GM19463 (cell line): ENCODE data around the gene ZNF831.

ENCODE experiments used
- ATAC-seq: cut with Tn5 transposase; IDR thresholded peaks from one replicate; pipeline ENCODE4 v1.9.1; 2021; ENCODE audit warnings: mild to moderate bottlenecking, moderate library complexity; ENCODE audit not compliant: unreplicated experiment

The ZNF831 gene

DNA sequence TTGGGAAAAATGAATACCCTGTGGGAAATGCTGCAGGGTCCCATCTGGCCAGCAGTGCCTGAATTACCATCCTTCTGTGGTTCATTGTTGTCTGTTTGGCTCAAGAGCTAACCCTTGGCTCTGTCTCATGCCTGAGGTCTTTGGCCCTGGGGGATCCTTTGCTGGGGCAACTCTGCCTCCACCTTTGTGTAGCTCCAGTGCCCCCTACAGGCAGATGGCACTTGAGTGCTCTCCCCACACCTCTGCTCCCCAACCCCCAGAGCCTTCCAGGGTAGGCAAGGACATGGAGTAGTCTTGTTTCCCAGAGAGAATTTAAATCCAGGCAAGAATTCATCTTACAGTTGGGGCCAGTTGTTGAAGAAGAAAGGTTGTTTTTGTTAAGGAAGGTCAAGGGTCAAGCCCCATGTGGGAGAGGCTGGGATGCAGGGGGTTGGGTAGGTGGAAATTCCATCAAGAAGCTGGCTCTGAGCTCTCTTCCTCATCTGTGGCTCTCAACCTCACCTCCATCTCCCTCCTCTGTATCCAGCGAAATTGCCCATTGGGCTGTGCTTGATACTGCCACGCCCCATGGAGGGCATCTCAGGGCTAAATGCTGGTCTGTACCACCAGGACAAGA, 44.2 kb downstream of the ZNF831 start:
- peak; percentile 44 for ATAC-seq

DNA sequence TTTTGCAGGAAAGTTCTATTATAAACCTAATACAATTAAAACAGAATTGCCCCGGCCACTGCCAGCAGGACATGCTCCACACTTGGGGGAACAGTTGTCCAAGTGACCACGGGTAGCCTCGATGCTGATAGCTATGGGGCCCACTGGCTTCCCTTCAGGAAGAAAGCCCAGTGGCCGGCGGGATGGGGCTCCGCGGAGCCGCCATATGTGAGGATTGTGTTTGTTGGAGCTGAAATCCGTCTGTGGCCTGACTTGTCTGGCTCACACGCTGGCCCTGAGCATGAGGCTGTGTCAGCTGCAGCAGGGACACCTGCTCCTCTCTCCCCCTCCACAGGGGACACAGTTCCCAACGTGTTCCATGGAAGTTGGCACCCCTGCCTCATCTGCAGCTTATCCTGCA, 46.6 kb downstream of the ZNF831 start:
- ATAC-seq = no peak

DNA sequence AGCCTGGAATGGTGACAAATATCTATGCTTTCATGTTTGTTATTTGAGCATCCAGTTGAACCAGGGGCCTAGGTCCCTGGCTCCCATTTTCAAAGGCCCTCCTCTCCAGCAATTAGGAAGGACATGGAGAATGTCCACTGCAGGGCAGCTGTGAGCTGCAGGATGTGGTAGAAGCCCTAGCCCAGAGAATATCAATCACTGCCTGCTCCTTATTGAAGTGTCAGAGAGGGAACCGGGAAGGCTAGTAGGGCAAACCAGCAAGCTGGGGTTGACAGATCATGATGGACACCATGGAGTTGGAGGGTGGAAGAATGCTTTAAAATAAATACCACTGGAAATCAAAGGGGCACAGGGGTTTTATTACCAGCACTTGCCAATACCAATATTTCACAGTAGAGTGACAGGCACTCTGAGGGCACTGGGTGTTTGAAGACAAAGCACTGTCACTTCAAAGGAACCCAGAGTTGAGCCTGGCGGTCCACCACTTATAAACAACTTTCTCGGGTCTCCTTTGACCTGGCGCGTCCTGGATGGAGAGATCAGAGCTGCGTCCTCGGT, 47.7 kb downstream of the ZNF831 start:
- ATAC-seq = no peak

- no peak for ATAC-seq
Observed at GRCh38 chr20:59214073-59214472, 50.5 kb downstream of the ZNF831 start.

DNA sequence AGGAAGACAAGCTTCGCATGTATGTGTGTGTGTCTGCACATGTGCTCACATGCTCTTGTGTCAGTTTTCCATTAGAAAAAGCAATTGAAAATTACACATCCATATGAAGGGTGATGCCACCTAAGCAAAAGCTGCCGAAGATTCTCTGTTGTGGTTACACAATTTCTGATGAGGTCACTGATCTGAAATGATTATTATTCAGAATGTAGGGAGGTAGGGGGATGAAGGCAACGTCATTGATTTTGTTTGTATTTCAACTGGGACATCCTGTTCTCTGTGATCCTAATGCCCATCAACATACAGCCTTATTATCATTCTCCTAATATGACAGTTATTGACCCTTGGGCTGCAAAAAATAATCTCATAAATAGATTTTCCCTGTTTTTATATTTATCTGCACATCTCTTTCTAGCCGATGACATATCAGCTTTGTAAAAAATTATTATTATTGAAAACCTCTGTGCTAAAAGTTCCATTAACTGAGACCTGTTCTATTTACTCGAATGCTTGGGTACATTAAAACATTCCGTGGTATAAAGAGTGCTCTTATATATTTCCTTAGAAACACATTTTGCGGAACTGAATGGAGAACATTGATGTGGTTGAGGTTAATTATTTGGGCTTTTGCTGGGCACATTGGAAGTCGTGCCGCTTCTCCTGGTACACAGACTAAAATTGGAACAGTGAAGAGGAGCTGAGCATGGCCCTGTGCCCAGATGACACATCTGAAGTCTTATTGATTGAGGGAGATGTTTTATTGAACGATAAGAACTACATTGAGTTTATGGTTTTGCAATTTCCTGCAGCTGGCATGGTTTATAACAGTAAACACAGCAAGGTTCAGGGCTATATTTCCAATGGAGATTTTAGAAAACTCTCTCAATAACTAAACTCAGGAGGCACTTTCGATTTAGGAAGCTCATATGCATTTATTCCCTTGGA, 51.3 kb downstream of the ZNF831 start:
- ATAC-seq = no peak

- no peak for ATAC-seq
Observed at GRCh38 chr20:59217173-59217572, 53.6 kb downstream of the ZNF831 start.

DNA sequence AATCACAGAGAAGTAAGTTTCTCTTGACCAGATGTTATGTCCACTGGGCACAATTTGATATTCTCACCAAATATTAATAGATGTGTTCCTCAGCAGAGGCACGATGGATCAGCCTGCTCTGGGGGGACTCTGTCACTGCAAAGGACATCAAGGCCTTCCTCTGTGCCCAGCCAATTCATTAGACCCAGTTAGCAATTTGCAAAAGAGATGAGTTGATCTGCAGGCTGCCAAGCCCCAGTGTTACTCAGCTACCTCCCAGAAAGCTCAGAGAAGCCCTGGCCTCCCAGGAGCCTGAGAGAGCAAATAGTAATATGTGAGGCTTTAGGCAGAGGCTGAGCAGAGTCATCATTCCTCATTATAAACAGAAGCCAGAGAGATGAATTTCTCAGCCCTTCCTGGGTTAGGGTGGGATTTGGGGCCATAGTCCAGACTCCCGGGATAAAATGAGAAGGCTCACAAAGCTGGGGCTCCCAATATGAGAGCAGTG, 54.2 kb downstream of the ZNF831 start:
- ATAC-seq = no peak

DNA sequence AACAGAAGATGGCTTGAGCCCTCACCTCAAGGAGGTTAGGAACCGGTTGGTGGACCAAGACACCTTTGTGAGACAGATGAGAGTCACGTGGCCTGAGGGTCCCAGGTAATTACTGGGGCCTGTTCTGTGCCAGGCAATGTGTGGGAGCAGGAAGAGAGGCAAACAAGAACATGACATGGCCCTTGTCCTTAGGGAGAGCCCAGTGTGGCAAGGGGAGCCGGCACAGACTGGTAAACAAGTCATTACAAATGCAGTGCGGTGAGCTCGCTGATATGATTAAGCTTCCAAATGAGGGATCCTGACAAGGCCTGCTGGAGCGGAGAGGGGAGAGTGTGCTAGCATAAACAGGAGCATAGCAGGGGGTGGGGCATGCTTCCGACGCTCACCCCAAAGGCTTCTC, 55.6 kb downstream of the ZNF831 start:
- no peak for ATAC-seq

DNA sequence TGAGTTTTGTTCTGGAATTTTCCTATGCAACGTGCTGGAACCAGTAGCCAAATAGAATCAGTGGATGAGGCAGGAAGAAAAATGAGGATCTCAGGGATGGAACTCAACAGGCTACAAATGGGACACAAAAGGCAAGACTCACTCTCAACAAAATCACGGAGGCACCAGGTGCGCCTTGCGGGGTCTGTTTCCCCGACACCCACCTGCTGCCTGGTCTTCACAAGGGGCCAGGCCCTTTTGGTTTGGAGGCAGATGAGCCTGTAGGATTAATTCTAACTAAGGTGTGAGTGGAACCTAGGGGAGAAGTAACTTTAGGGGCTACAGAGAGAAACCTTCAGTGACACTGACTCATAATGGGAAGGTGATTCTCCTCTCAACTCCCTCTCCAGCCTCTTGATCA, 56.5 kb downstream of the ZNF831 start:
- ATAC-seq = no peak

DNA sequence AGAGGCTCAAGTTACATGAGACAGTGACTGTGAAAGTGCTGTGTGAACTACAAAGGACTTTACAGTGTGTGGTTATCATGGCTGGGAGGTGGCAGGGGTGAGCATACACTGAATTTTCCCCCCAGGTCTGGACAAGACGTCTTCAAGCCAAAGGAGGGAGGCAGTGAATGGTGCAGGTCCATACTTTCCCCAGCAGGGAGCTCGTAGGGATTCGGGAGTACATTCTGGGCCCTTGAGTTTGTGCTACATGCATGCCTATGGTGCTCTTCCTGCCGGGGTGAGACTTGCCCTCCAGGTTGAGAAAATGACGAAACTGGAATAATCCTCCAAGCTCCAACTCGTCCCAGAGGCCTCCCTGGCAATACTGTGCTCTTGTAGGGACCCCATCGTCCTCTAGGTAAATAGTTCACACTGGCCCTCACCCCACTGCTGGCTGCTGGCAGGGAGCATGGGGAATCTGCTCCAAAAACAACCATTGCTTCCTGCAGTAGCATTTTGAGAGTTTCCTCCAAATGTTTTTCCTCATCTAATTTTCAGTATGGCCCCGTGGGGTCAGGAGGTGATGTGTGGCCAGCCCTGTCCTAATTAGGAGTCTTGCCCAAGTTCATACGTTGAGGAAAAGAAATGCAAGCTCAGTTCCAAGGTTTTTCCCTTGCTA, 57.6 kb downstream of the ZNF831 start:
- ATAC-seq = no peak

DNA sequence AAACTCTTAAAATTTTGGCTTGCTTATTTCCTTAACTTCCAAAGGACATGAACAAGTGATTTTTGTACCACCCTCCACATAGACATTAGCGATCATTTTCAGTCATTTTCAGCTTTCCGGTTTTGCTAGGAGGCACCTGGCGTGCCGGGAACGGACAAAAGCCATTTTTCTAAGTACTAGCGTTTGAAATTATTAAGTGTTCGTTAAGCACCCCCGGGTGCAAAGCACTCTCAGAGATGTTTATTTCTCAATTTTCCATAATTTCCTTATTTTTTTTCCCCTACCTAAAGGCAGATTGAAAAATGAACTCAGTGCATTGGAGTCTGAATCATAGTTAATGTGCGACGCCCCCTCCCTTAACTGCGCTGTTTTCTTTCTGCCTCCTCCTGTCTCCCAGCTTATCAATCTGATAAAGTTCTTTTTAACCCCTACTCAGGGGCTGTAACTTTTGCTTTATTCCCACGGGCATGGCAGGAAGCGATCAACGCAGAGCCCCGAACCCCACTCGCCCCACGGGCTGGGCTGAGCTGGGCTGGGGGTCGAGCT, 58.2 kb downstream of the ZNF831 start:
- ATAC-seq = no peak

DNA sequence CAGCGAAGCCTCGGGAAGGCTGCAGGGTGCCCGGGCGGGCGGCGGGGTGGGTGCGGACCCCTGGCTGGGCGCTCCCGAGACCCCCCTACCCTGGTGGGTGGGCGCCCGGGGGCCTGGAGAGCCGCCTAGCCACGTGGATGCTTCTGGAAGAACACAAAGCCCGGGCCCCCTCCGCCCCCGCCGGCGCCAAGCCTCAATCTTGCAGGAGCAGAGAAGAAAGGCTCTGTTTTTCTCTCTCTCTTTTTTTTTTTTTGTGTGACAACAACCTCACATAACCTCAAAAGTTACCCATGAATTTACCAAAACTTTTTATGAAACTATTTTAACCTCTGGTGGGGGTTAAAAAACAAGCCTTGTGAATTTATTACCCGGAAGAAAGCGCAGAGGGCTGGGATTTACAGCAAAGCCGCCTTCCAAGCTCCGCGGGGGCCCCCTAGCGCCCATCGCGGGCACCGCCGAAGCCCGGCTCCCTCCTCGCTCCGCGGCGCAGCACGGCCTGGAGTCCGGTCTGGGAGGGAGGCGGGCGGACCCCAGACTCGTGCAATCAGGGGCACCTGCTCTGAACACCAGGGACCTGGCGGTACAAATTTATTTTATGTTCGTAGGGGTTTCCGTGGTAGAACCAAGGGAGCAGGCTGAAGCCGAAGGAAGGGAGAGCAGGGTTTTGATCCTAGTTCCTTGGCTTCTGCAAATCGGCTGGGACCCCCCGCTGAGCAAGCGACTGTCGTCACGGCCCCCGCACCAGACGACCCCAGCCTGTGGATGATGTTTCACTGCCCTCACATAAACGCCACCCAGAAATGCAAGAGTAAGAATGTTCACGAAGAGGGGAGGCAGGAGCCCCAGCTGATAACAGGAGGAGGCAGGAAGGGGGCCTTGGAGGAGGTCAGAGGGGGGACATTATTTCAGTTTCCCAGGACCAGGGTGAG, 58.9 kb downstream of the ZNF831 start:
- ATAC-seq = peak; percentile 85

- no peak for ATAC-seq
Observed at GRCh38 chr20:59223182-59223601, 59.6 kb downstream of the ZNF831 start.

GRCh38 chr20:59223750-59224149, 60.1 kb downstream of the ZNF831 start:
- ATAC-seq = no peak

DNA sequence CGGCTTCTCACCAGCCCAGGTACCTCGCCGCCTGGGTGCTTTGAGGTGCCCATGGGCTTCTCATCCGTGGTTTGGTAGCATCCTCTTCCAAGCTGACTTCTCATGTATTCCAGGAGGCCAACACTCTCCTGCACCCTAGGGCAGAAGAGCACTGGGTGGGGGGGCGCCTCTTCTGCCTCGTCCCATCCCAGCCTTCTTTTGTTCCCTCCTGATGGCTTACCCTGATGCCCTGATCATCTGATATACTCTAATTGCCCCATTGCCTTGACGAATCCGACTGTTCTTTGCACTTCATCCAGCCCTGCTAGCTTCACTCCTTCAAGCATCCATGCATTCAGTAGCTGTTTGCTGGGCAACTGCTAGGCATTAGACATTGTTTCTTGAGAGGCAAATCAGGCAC, 60.6 kb downstream of the ZNF831 start:
- ATAC-seq = no peak

DNA sequence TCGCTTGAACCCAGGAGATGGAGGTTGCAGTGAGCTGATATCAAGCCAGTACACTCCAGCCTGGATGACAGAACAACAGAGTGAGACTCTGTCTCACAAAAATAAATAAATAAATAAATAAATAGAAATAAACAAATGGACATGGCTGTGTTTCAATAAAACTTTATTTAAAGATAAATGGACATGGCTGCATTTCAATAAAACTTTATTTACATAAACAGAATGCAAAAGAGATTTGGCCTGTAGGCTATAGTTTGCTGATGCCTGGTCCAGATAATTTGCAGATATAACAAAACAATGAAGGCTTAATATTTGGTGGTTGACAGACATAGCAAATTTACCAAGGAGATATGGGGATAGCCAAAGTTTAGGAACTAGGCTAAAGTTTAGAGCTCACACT, 66.8 kb downstream of the ZNF831 start:
- ATAC-seq = no peak

GRCh38 chr20:59231124-59231804, 67.6 kb downstream of the ZNF831 start:
- no peak for ATAC-seq

DNA sequence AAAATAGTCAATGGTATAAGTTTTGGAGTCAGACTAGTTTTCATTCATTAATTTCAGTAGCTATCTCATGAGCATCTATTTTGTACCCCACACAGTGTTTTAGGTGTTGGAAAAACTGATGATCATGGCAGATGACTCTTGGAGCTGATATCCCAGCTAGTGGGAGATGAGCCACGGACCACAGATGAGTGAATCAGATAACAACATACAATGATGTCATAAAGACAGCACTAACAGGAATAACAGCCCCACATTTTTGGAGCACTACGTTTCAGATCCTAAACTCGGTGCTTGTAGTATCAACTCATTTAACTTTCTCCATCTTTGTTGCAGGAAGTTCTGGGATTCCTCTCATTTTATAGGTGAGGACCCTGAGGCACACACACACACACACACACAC, 69.0 kb downstream of the ZNF831 start:
- ATAC-seq = no peak

- ATAC-seq = no peak
Observed at GRCh38 chr20:59235226-59235625, 71.6 kb downstream of the ZNF831 start.
